SU-DHL-6 (cell line): Measurements from ENCODE around the gene AFAP1.

Experiments used
- H2AFZ ChIP-seq: fragments of 200-600 bp; sonication (generic); 2 replicates; pipeline ENCODE4 v1.6.1; 2014; ENCODE audit warnings: low read depth, mild to moderate bottlenecking, moderate library complexity, mixed read lengths, antibody characterized with exemption, low read length; ENCODE audit not compliant: severe bottlenecking
- H3F3A ChIP-seq: fragments of 200-600 bp; shearing (Covaris generic); 2 replicates; pipeline ENCODE4 v1.6.0; 2016; ENCODE audit warnings: antibody characterized with exemption, mild to moderate bottlenecking; ENCODE audit not compliant: insufficient read depth
- H3K27ac ChIP-seq: fragments of 200-600 bp; sonication (generic); 2 replicates; pipeline ENCODE4 v1.5.1; 2016; ENCODE audit warnings: low read depth, mild to moderate bottlenecking, low read length, moderate library complexity, mixed read lengths
- H3K27me3 ChIP-seq: fragments of 200-600 bp; sonication (generic), shearing (Covaris generic); 2 replicates; pipeline ENCODE4 v1.6.0; 2014; ENCODE audit warnings: mild to moderate bottlenecking, low read length
- H3K36me3 ChIP-seq: fragments of 200-600 bp; sonication (generic); 2 replicates; pipeline ENCODE4 v1.6.1; 2014; ENCODE audit warnings: mild to moderate bottlenecking, low read length, mixed read lengths
- H3K4me2 ChIP-seq: fragments of 300-600, 200-600 bp; shearing (Covaris generic), sonication (generic); 2 replicates; pipeline ENCODE4 v1.6.0; 2014; ENCODE audit warnings: low read length, low read depth, mild to moderate bottlenecking; ENCODE audit not compliant: poor library complexity, severe bottlenecking
- H3K4me3 ChIP-seq: fragments of 200-600 bp; sonication (generic); 2 replicates; pipeline ENCODE4 v1.5.1; 2014; ENCODE audit warnings: antibody characterized with exemption, low read length, mild to moderate bottlenecking, mixed read lengths; ENCODE audit not compliant: insufficient read depth, poor library complexity, severe bottlenecking
- H3K79me2 ChIP-seq: fragments of 200-600 bp; sonication (generic); 2 replicates; pipeline ENCODE4 v1.6.1; 2014; ENCODE audit warnings: mild to moderate bottlenecking, low read length, moderate library complexity; ENCODE audit not compliant: insufficient read depth
- H3K9ac ChIP-seq: fragments of 200-600 bp; sonication (generic); 2 replicates; pipeline ENCODE4 v1.7.0; 2014; ENCODE audit warnings: mild to moderate bottlenecking, low read length
- H3K9me2 ChIP-seq: fragments of 200-600 bp; sonication (generic); replicated peaks from 2 replicates; pipeline ENCODE4 v1.6.1; 2014; ENCODE audit warnings: low read length; ENCODE audit not compliant: insufficient read depth
- H3K9me3 ChIP-seq: fragments of 200-600 bp; sonication (generic); 2 replicates; pipeline ENCODE4 v1.6.1; 2014; ENCODE audit warnings: low read length, mixed read lengths; ENCODE audit not compliant: insufficient read depth
- H4K20me1 ChIP-seq: fragments of 200-600 bp; sonication (generic); 2 replicates; pipeline ENCODE4 v1.6.1; 2014; ENCODE audit warnings: low read depth, mild to moderate bottlenecking, antibody characterized with exemption, low read length, moderate library complexity, mixed read lengths
- CTCF ChIP-seq: fragments of 200-600 bp; sonication (generic); IDR thresholded peaks from one replicate; pipeline ENCODE4 v1.5.1; 2017; ENCODE audit warnings: antibody characterized with exemption, mild to moderate bottlenecking, low read length, moderate library complexity; ENCODE audit not compliant: insufficient read depth, poor library complexity, severe bottlenecking
- EZH2phosphoT487 ChIP-seq: fragments of 200-600 bp; sonication (generic), shearing (Covaris generic); conservative IDR thresholded peaks from 2 replicates; pipeline ENCODE4 v1.6.1; 2018; ENCODE audit warnings: mild to moderate bottlenecking, antibody characterized with exemption, low read length, moderate library complexity, mixed read lengths

Gene AFAP1

GRCh38 chr4:7803371-7803770, 136.3 kb downstream of the AFAP1 start:
- Histone ChIP-seq H3K79me2 (no peaks in the 10 kb centered on the region), H3K27me3 (no peaks in the 10 kb centered on the region), H3K9me3 (no peaks in the 10 kb centered on the region), H3K36me3 (no peaks in the 10 kb centered on the region), H3F3A (no peaks in the 10 kb centered on the region), H4K20me1 (no peaks in the 10 kb centered on the region), H3K9ac (no peak overlapping the region), H3K9me2 (no peaks in the 10 kb centered on the region), H3K4me3 (no peak overlapping the region), H2AFZ (no peak overlapping the region), H3K4me2 (no peak overlapping the region), H3K27ac (no peak overlapping the region)
- no peak for TF ChIP-seq CTCF
- no peak for TF ChIP-seq EZH2phosphoT487

- Histone ChIP-seq H3K9me2 (no peaks in the 10 kb centered on the region), H3K9ac (no peak overlapping the region), H3K9me3 (no peaks in the 10 kb centered on the region), H3K4me2 (no peak overlapping the region), H2AFZ (no peak overlapping the region), H4K20me1 (no peaks in the 10 kb centered on the region), H3K4me3 (no peak overlapping the region), H3K27ac (no peak overlapping the region), H3F3A (no peaks in the 10 kb centered on the region), H3K36me3 (no peaks in the 10 kb centered on the region), H3K27me3 (no peaks in the 10 kb centered on the region), H3K79me2 (no peaks in the 10 kb centered on the region)
- no peak for TF ChIP-seq EZH2phosphoT487
- peak; percentile 88 for TF ChIP-seq CTCF
Observed at GRCh38 chr4:7802093-7802726, 137.5 kb downstream of the AFAP1 start.

GRCh38 chr4:7801641-7802040, 138.0 kb downstream of the AFAP1 start:
- TF ChIP-seq CTCF (no peak), EZH2phosphoT487 (no peak)
- no peak overlapping the region for H3K4me2 ChIP-seq
- no peaks in the 10 kb centered on the region for H3K27me3 ChIP-seq
- H3K4me3 ChIP-seq = no peak overlapping the region
- no peak overlapping the region for H3K27ac ChIP-seq
- no peaks in the 10 kb centered on the region for H4K20me1 ChIP-seq
- H3K9ac ChIP-seq = no peak overlapping the region
- no peaks in the 10 kb centered on the region for H3F3A ChIP-seq
- no peaks in the 10 kb centered on the region for H3K36me3 ChIP-seq
- no peaks in the 10 kb centered on the region for H3K79me2 ChIP-seq
- H3K9me3 ChIP-seq = no peaks in the 10 kb centered on the region
- H2AFZ ChIP-seq = no peak overlapping the region
- no peaks in the 10 kb centered on the region for H3K9me2 ChIP-seq
